GM23248 (cell line): Measurements from ENCODE around the gene CSPG5. TPM values are rescaled to one million over a fixed set of nuclear protein-coding genes. Genes with fewer than 3 reads are reported as not detected.

Experiments used
- DNase-seq: peaks from one replicate; pipeline ENCODE4 v3.0.0-alpha.2; 2015
- H2AFZ ChIP-seq: fragments of 200-600 bp; sonication (generic); 2 replicates; pipeline ENCODE4 v1.6.1; 2016; ENCODE audit warnings: antibody characterized with exemption
- H3F3A ChIP-seq: fragments of 200-600 bp; sonication (generic); 2 replicates; pipeline ENCODE4 v1.6.1; 2016; ENCODE audit warnings: mild to moderate bottlenecking, antibody characterized with exemption, mixed run types; ENCODE audit not compliant: insufficient read depth
- H3K27ac ChIP-seq: fragments of 200-600 bp; sonication (generic); 2 replicates; pipeline ENCODE4 v1.5.1; 2016; ENCODE audit warnings: mild to moderate bottlenecking
- H3K27me3 ChIP-seq: fragments of 200-600 bp; sonication (generic); replicated peaks from 2 replicates; pipeline ENCODE4 v1.6.1; 2016; ENCODE audit warnings: mild to moderate bottlenecking; ENCODE audit not compliant: insufficient read depth
- H3K36me3 ChIP-seq: fragments of 200-600 bp; sonication (generic); 2 replicates; pipeline ENCODE4 v1.6.1; 2016; ENCODE audit warnings: low read depth, mild to moderate bottlenecking
- H3K4me1 ChIP-seq: fragments of 200-600 bp; sonication (generic); 2 replicates; pipeline ENCODE4 v1.6.1; 2016; ENCODE audit warnings: mild to moderate bottlenecking; ENCODE audit not compliant: insufficient read depth
- H3K4me2 ChIP-seq: fragments of 200-600 bp; sonication (generic); one replicate; pipeline ENCODE4 v1.6.1; 2016; ENCODE audit warnings: mild to moderate bottlenecking; ENCODE audit not compliant: unreplicated experiment
- H3K4me3 ChIP-seq: fragments of 200-600 bp; sonication (generic); 2 replicates; pipeline ENCODE4 v1.5.1; 2016; ENCODE audit warnings: mild to moderate bottlenecking
- H3K79me2 ChIP-seq: fragments of 200-600 bp; sonication (generic); 2 replicates; pipeline ENCODE4 v1.6.1; 2016; ENCODE audit warnings: mild to moderate bottlenecking; ENCODE audit not compliant: insufficient read depth
- H3K9ac ChIP-seq: fragments of 200-600 bp; sonication (generic); 2 replicates; pipeline ENCODE4 v1.6.1; 2016; ENCODE audit warnings: mild to moderate bottlenecking
- H3K9me2 ChIP-seq: fragments of 200-600 bp; sonication (generic); 2 replicates; pipeline ENCODE4 v1.6.1; 2016; ENCODE audit warnings: mixed run types, mild to moderate bottlenecking, moderate library complexity; ENCODE audit not compliant: insufficient read depth
- H3K9me3 ChIP-seq: fragments of 200-600 bp; sonication (generic); one replicate; pipeline ENCODE4 v1.6.1; 2017; ENCODE audit warnings: low read depth
- H4K20me1 ChIP-seq: fragments of 200-600 bp; sonication (generic); 2 replicates; pipeline ENCODE4 v1.6.0; 2016; ENCODE audit not compliant: insufficient read depth
- EZH2 ChIP-seq: fragments of 200-600 bp; sonication (generic); IDR thresholded peaks from 2 replicates; pipeline ENCODE4 v1.6.1; 2018; ENCODE audit warnings: antibody characterized with exemption, mild to moderate bottlenecking; ENCODE audit not compliant: insufficient read depth, poor library complexity, severe bottlenecking
- EZH2phosphoT487 ChIP-seq: fragments of 200-600 bp; sonication (generic); IDR thresholded peaks from 2 replicates; pipeline ENCODE4 v1.6.1; 2018; ENCODE audit warnings: antibody characterized with exemption, moderate library complexity, mild to moderate bottlenecking, low read depth; ENCODE audit not compliant: insufficient read depth
- WGBS, 2 experiments: methylation state at CpG; one replicate each; pipeline ENCODE4 v1.1.6; 2015 to 2017; ENCODE audit warnings: low lambda C conversion rate in 2 of 2, low coverage in 1 of 2; ENCODE audit errors: missing lambda C conversion rate in 2 of 2; 5-methylcytosine and 5-hydroxymethylcytosine counted together
- in situ Hi-C: fragments of 300-500 bp; cut with MboI; formaldehyde crosslinking; loops from 2 replicates; pipeline ENCODE4 v1.15.0; 2020
- polyA plus RNA-seq: library from polyadenylated mRNA; unstranded; fragments of >200 nt; fragmentation: Nextera tagmentation; extraction: Ambion mirVana; gene quantifications from 2 replicates; pipeline ENCODE4 v1.2.1, GENCODE V29; 2016
- total RNA-seq: library from RNA; depleted of rRNA; stranded (reverse); fragments of >200 nt; shearing (Covaris generic); gene quantifications from 2 replicates; pipeline ENCODE4 v1.2.3, GENCODE V29; 2014

The CSPG5 gene
- total and polyA plus RNA-seq, 2 experiments from 2014 or later = 0.54 TPM; not detected in 1

GRCh38 chr3:47577583-47578118, 1.0 kb downstream of the CSPG5 start:
- peak overlapping the region; percentile 53 for H3K4me2 ChIP-seq
- H4K20me1 ChIP-seq = no peaks in the 10 kb centered on the region
- H3K9me2 ChIP-seq = no peaks in the 10 kb centered on the region
- peaks cover 3% of the 10 kb centered on the region; the same call in 1 of the 2 replicates for H3F3A ChIP-seq
- DNase-seq = peak; percentile 34
- no peaks in the 10 kb centered on the region for H3K79me2 ChIP-seq
- TF ChIP-seq EZH2 (no peak), EZH2phosphoT487 (no peak)
- no peak overlapping the region for H3K9ac ChIP-seq
- H3K27ac ChIP-seq = no peak overlapping the region
- H3K4me1 ChIP-seq = no peaks in the 10 kb centered on the region
- in situ Hi-C loops = no loop called here
- peaks cover 20% of the 10 kb centered on the region for H3K27me3 ChIP-seq
- H3K4me3 ChIP-seq = peak overlapping the region; percentile 67
- H2AFZ ChIP-seq = peak overlapping the region; percentile 75
- no peaks in the 10 kb centered on the region for H3K9me3 ChIP-seq
- H3K36me3 ChIP-seq = no peaks in the 10 kb centered on the region
- WGBS, 2 experiments = 4 to 20% methylated on average over 16 to 31 of the region's 49 CpGs

- no peaks in the 10 kb centered on the region for H3K4me1 ChIP-seq
Observed at GRCh38 chr3:47573190-47574172, 5.2 kb downstream of the CSPG5 start.

GRCh38 chr3:47571391-47572175, 7.1 kb downstream of the CSPG5 start:
- 12% methylated on average over 10 of the region's 10 CpGs for WGBS, 2 experiments
- TF ChIP-seq EZH2phosphoT487 = no peak
- TF ChIP-seq EZH2 = no peak
- Histone ChIP-seq H3K79me2 (no peaks in the 10 kb centered on the region), H3K4me1 (no peaks in the 10 kb centered on the region), H3K27me3 (peaks cover 13% of the 10 kb centered on the region), H3K9me2 (no peaks in the 10 kb centered on the region), H3K36me3 (no peaks in the 10 kb centered on the region), H3K27ac (no peak overlapping the region), H3K4me3 (no peak overlapping the region), H2AFZ (no peak overlapping the region), H3K9me3 (no peaks in the 10 kb centered on the region), H3K4me2 (no peak overlapping the region), H3F3A (no peaks in the 10 kb centered on the region), H4K20me1 (no peaks in the 10 kb centered on the region), H3K9ac (no peak overlapping the region)
- DNase-seq = peak; percentile 18
- in situ Hi-C loops = no loop called here

More at GRCh38 chr3:47573190-47574172, 5.2 kb downstream of the CSPG5 start:
- Histone ChIP-seq H3K27ac (no peak overlapping the region), H3K79me2 (no peaks in the 10 kb centered on the region), H3K9me2 (no peaks in the 10 kb centered on the region), H3K4me2 (no peak overlapping the region), H3K4me3 (no peak overlapping the region), H3K9ac (no peak overlapping the region), H3F3A (no peaks in the 10 kb centered on the region), H3K9me3 (no peaks in the 10 kb centered on the region), H3K36me3 (no peaks in the 10 kb centered on the region), H4K20me1 (no peaks in the 10 kb centered on the region), H2AFZ (no peak overlapping the region), H3K27me3 (peaks cover 20% of the 10 kb centered on the region)
- in situ Hi-C loops = no loop called here
- TF ChIP-seq EZH2 (no peak), EZH2phosphoT487 (no peak)
- no peak for DNase-seq
- 52% methylated on average over 9 of the region's 9 CpGs for WGBS, 2 experiments

- Histone ChIP-seq H3F3A (no peaks in the 10 kb centered on the region), H3K4me1 (no peaks in the 10 kb centered on the region), H3K79me2 (no peaks in the 10 kb centered on the region), H3K4me2 (no peak overlapping the region), H3K9ac (no peak overlapping the region), H3K9me3 (no peaks in the 10 kb centered on the region), H3K27me3 (peaks cover 18% of the 10 kb centered on the region), H3K36me3 (no peaks in the 10 kb centered on the region), H3K4me3 (no peak overlapping the region), H3K27ac (no peak overlapping the region), H3K9me2 (no peaks in the 10 kb centered on the region), H2AFZ (no peak overlapping the region), H4K20me1 (no peaks in the 10 kb centered on the region)
- no peak for DNase-seq
- no peak for TF ChIP-seq EZH2phosphoT487
- TF ChIP-seq EZH2 = no peak
- WGBS, 2 experiments = 80 to 85% methylated on average over 6 of the region's 6 CpGs
- in situ Hi-C loops = no loop called here
Observed at GRCh38 chr3:47568901-47569300, 9.8 kb downstream of the CSPG5 start.
